ENCODE data around the gene TLR7.

TLR7 gene

GRCh38 chrX:12866451-12867377, at the start of gene TLR7:
TLR7 (plus strand) TSS chrX:12867072; CDS start chrX:12867579, 507 bp downstream.
- no peak for FAIRE-seq

- no peak for FAIRE-seq
Measured at GRCh38 chrX:12817528-12817927, 49.3 kb upstream of the TLR7 start.

- FAIRE-seq = no peak
Measured at GRCh38 chrX:12819222-12819621, 47.6 kb upstream of the TLR7 start.

GRCh38 chrX:12820737-12821136, 46.1 kb upstream of the TLR7 start:
- FAIRE-seq = no peak

- FAIRE-seq = no peak
Measured at GRCh38 chrX:12824944-12825343, 41.9 kb upstream of the TLR7 start.

GRCh38 chrX:12825801-12826200, 41.1 kb upstream of the TLR7 start:
- no peak for FAIRE-seq

- no peak for FAIRE-seq
Measured at GRCh38 chrX:12843061-12843667, 23.7 kb upstream of the TLR7 start.

GRCh38 chrX:12843668-12844279, 23.1 kb upstream of the TLR7 start:
- no peak for FAIRE-seq

GRCh38 chrX:12844319-12844718, 22.6 kb upstream of the TLR7 start:
- no peak for FAIRE-seq

GRCh38 chrX:12865359-12865758, 1.5 kb upstream of the TLR7 start:
- FAIRE-seq = no peak

- no peak for FAIRE-seq
Measured at GRCh38 chrX:12867685-12868084, 813 bp downstream of the TLR7 start.

- FAIRE-seq = no peak
Measured at GRCh38 chrX:12868747-12869146, 1.9 kb downstream of the TLR7 start.

- no peak for FAIRE-seq
Measured at GRCh38 chrX:12871257-12871656, 4.4 kb downstream of the TLR7 start.

GRCh38 chrX:12872741-12873140, 5.9 kb downstream of the TLR7 start:
- FAIRE-seq = no peak

- FAIRE-seq = no peak
Measured at GRCh38 chrX:12874581-12874980, 7.7 kb downstream of the TLR7 start.

- FAIRE-seq = no peak
Measured at GRCh38 chrX:12877386-12877785, 10.5 kb downstream of the TLR7 start.

GRCh38 chrX:12878536-12878935, 11.7 kb downstream of the TLR7 start:
- FAIRE-seq = no peak

- FAIRE-seq = no peak
Measured at GRCh38 chrX:12881914-12882313, 15.0 kb downstream of the TLR7 start.

- no peak for FAIRE-seq
Measured at GRCh38 chrX:12885508-12885907, 18.6 kb downstream of the TLR7 start.

- FAIRE-seq = no peak
Measured at GRCh38 chrX:12886545-12886944, 19.7 kb downstream of the TLR7 start.

GRCh38 chrX:12887141-12887540, 20.3 kb downstream of the TLR7 start:
- no peak for FAIRE-seq

GRCh38 chrX:12887767-12888166, 20.9 kb downstream of the TLR7 start:
- no peak for FAIRE-seq

- FAIRE-seq = peak; percentile 62
Measured at GRCh38 chrX:12890467-12890866, 23.6 kb downstream of the TLR7 start.

- no peak for FAIRE-seq
Measured at GRCh38 chrX:12891171-12891570, 24.3 kb downstream of the TLR7 start.

Measured in endometrium (tissue), 2 donors.